Activated naive CD4-positive, alpha-beta T cell treated with anti-CD3 and anti-CD28 coated beads, Interleukin-2, amount 50 U/mL, for 72 hours (primary cell): ENCODE measurements around the gene RAB17. TPM values are rescaled to one million over a fixed set of nuclear protein-coding genes. Genes with fewer than 3 reads are reported as not detected.
A peak's percentile ranks its signal among the peaks of the same experiment; 100 is the strongest.

Experiments
- ATAC-seq, 2 donors: fragments of 150-1000 bp; cut with Tn5 transposase; 2 replicates each; pipeline ENCODE4 v1.10.0; 2021; ENCODE audit warnings: mild to moderate bottlenecking in 2 of 2, moderate library complexity in 2 of 2
- DNase-seq, 2 donors: peaks; one replicate each; pipeline ENCODE4 v3.0.0; 2021 to 2022; ENCODE audit warnings: low spot score in 2 of 2
- H3K27ac Mint-ChIP-seq, 2 donors: one replicate each; pipeline ENCODE4 v1.8.0; 2022; ENCODE audit warnings: mild to moderate bottlenecking in 2 of 2, mixed read lengths in 2 of 2
- H3K36me3 Mint-ChIP-seq, 2 donors: one replicate each; pipeline ENCODE4 v1.8.0; 2022; ENCODE audit warnings: mixed read lengths in 2 of 2
- H3K9me3 Mint-ChIP-seq, 2 donors: one replicate each; pipeline ENCODE4 v1.8.0; 2022; ENCODE audit warnings: mixed read lengths in 2 of 2
- total RNA-seq, 2 donors: library from RNA; stranded (reverse); gene quantifications; one replicate each; pipeline ENCODE4 v1.2.3, GENCODE V29; 2022

The RAB17 gene
- under 1 TPM in 1 of 2 donors, not detected in 1; 0.88 TPM for total RNA-seq

GRCh38 chr2:237590272-237591140 is at the start of gene RAB17:
RAB17 (minus strand) TSS chr2:237590734; CDS start chr2:237586154, 4,580 bp downstream.
- DNase-seq (no peak), ATAC-seq (peak in 1 of 2 donors; percentile 59)
- H3K9me3 Mint-ChIP-seq: no peaks in the 10 kb centered on the region
- no peaks in the 10 kb centered on the region for H3K36me3 Mint-ChIP-seq
- peak within 1 kb of the TSS in 1 of 2 donors; percentile 16 for H3K27ac Mint-ChIP-seq

GRCh38 chr2:237639836-237640220 is 49.3 kb upstream of the RAB17 start:
- ATAC-seq: no peak
- no peaks in the 10 kb centered on the region for H3K9me3 Mint-ChIP-seq
- H3K27ac Mint-ChIP-seq: no peak overlapping the region
- no peaks in the 10 kb centered on the region for H3K36me3 Mint-ChIP-seq
- DNase-seq: no peak

- H3K36me3 Mint-ChIP-seq: no peaks in the 10 kb centered on the region
- ATAC-seq (no peak), DNase-seq (no peak)
- no peaks in the 10 kb centered on the region for H3K9me3 Mint-ChIP-seq
- no peak overlapping the region for H3K27ac Mint-ChIP-seq
These were observed 48.7 kb upstream of the RAB17 start for GRCh38 chr2:237639052-237639835.

- H3K9me3 Mint-ChIP-seq: no peaks in the 10 kb centered on the region
- no peak overlapping the region for H3K27ac Mint-ChIP-seq
- DNase-seq (no peak), ATAC-seq (no peak)
- no peaks in the 10 kb centered on the region for H3K36me3 Mint-ChIP-seq
These were observed 47.6 kb upstream of the RAB17 start for GRCh38 chr2:237638176-237638575.

- Mint-ChIP-seq H3K27ac (no peak overlapping the region), H3K36me3 (no peaks in the 10 kb centered on the region), H3K9me3 (no peaks in the 10 kb centered on the region)
- no peak for DNase-seq
- no peak for ATAC-seq
These were observed 47.0 kb upstream of the RAB17 start for GRCh38 chr2:237637429-237638135.

- ATAC-seq: no peak
- Mint-ChIP-seq H3K36me3 (no peaks in the 10 kb centered on the region), H3K27ac (no peak overlapping the region)
These were observed 46.0 kb upstream of the RAB17 start for GRCh38 chr2:237636578-237636977.

GRCh38 chr2:237633061-237633561 is 42.6 kb upstream of the RAB17 start:
- no peaks in the 10 kb centered on the region for H3K36me3 Mint-ChIP-seq
- H3K27ac Mint-ChIP-seq: no peak overlapping the region
- no peak for DNase-seq
- no peaks in the 10 kb centered on the region for H3K9me3 Mint-ChIP-seq
- no peak for ATAC-seq

More at GRCh38 chr2:237636578-237636977, 46.0 kb upstream of the RAB17 start:
- H3K9me3 Mint-ChIP-seq: no peaks in the 10 kb centered on the region
- DNase-seq: no peak

- DNase-seq (no peak), ATAC-seq (no peak)
- Mint-ChIP-seq H3K36me3 (no peaks in the 10 kb centered on the region), H3K9me3 (no peaks in the 10 kb centered on the region), H3K27ac (no peak overlapping the region)
These were observed 41.5 kb upstream of the RAB17 start for GRCh38 chr2:237631801-237632585.

- H3K27ac Mint-ChIP-seq: no peak overlapping the region
- ATAC-seq: no peak
- H3K36me3 Mint-ChIP-seq: no peaks in the 10 kb centered on the region
- DNase-seq: no peak
- no peaks in the 10 kb centered on the region for H3K9me3 Mint-ChIP-seq
These were observed 40.7 kb upstream of the RAB17 start for GRCh38 chr2:237631007-237631785.

GRCh38 chr2:237630216-237631000 is 39.9 kb upstream of the RAB17 start:
- ATAC-seq: no peak
- Mint-ChIP-seq H3K36me3 (no peaks in the 10 kb centered on the region), H3K27ac (no peak overlapping the region), H3K9me3 (no peaks in the 10 kb centered on the region)
- no peak for DNase-seq

GRCh38 chr2:237629739-237630138 is 39.2 kb upstream of the RAB17 start:
- peak in 1 of 2 donors; percentile 47 for ATAC-seq
- Mint-ChIP-seq H3K36me3 (no peaks in the 10 kb centered on the region), H3K27ac (no peak overlapping the region), H3K9me3 (no peaks in the 10 kb centered on the region)
- no peak for DNase-seq

GRCh38 chr2:237629188-237629534 is 38.6 kb upstream of the RAB17 start:
- ATAC-seq (no peak), DNase-seq (no peak)
- Mint-ChIP-seq H3K27ac (no peak overlapping the region), H3K36me3 (no peaks in the 10 kb centered on the region), H3K9me3 (no peaks in the 10 kb centered on the region)

- DNase-seq (no peak), ATAC-seq (no peak)
- Mint-ChIP-seq H3K9me3 (no peaks in the 10 kb centered on the region), H3K36me3 (no peaks in the 10 kb centered on the region), H3K27ac (no peak overlapping the region)
These were observed 38.0 kb upstream of the RAB17 start for GRCh38 chr2:237628247-237629187.
